ENCODE measurements around the gene SLC25A44.

SLC25A44 gene

GRCh38 chr1:156244712-156245111 lies 50.8 kb downstream of the SLC25A44 start:
- H3K36me3 ChIP-seq (ENCODE audit: insufficient read depth): no peaks in the 10 kb centered on the region; the same call in 1 of the 2 replicates
- H3K27ac ChIP-seq: no peak overlapping the region; the same call in 1 of the 2 replicates
- no peaks in the 10 kb centered on the region for H3K4me1 ChIP-seq (ENCODE audit: low read depth, poor library complexity, severe bottlenecking)
- H2AFZ ChIP-seq (ENCODE audit: low read depth): no peak overlapping the region
- TF ChIP-seq CTCF (conservative IDR thresholded peaks at IDR 0.05; ENCODE audit: low read depth, low read length): no peak
- no peak overlapping the region for H3K9ac ChIP-seq
- H3K4me3 ChIP-seq (IDR thresholded peaks at IDR 0.05; ENCODE audit: insufficient read depth, low read depth, low read length): no peak overlapping the region
- H3K4me2 ChIP-seq: no peak overlapping the region
- no peaks in the 10 kb centered on the region for H3K27me3 ChIP-seq (ENCODE audit: insufficient read depth, low read depth)
- no peaks in the 10 kb centered on the region for H4K20me1 ChIP-seq (ENCODE audit: insufficient read depth)
- H3K79me2 ChIP-seq (ENCODE audit: insufficient read depth, low read depth): no peaks in the 10 kb centered on the region

GRCh38 chr1:156245451-156246232 lies 51.7 kb downstream of the SLC25A44 start:
- H3K9ac ChIP-seq: no peak overlapping the region
- no peaks in the 10 kb centered on the region for H3K79me2 ChIP-seq (ENCODE audit: insufficient read depth, low read depth)
- no peaks in the 10 kb centered on the region; the same call in 1 of the 2 replicates for H3K36me3 ChIP-seq (ENCODE audit: insufficient read depth)
- no peaks in the 10 kb centered on the region for H3K4me1 ChIP-seq (ENCODE audit: low read depth, poor library complexity, severe bottlenecking)
- H3K4me2 ChIP-seq: no peak overlapping the region
- no peaks in the 10 kb centered on the region for H4K20me1 ChIP-seq (ENCODE audit: insufficient read depth)
- H2AFZ ChIP-seq (ENCODE audit: low read depth): no peak overlapping the region
- no peak overlapping the region for H3K4me3 ChIP-seq (IDR thresholded peaks at IDR 0.05; ENCODE audit: insufficient read depth, low read depth, low read length)
- no peak overlapping the region for H3K27ac ChIP-seq
- H3K27me3 ChIP-seq (ENCODE audit: insufficient read depth, low read depth): no peaks in the 10 kb centered on the region
- TF ChIP-seq CTCF (conservative IDR thresholded peaks at IDR 0.05; ENCODE audit: low read depth, low read length): no peak

GRCh38 chr1:156246241-156246780 lies 52.4 kb downstream of the SLC25A44 start:
- Histone ChIP-seq H3K4me1 (ENCODE audit: low read depth, poor library complexity, severe bottlenecking) (no peaks in the 10 kb centered on the region), H3K27me3 (ENCODE audit: insufficient read depth, low read depth) (no peaks in the 10 kb centered on the region), H3K79me2 (ENCODE audit: insufficient read depth, low read depth) (no peaks in the 10 kb centered on the region), H4K20me1 (ENCODE audit: insufficient read depth) (no peaks in the 10 kb centered on the region), H3K4me3 (IDR thresholded peaks at IDR 0.05; ENCODE audit: insufficient read depth, low read depth, low read length) (no peak overlapping the region), H3K36me3 (ENCODE audit: insufficient read depth) (peaks cover under 1% of the 10 kb centered on the region; the same call in 1 of the 2 replicates), H3K9ac (no peak overlapping the region), H2AFZ (ENCODE audit: low read depth) (no peak overlapping the region), H3K27ac (no peak overlapping the region), H3K4me2 (no peak overlapping the region)
- TF ChIP-seq CTCF (conservative IDR thresholded peaks at IDR 0.05; ENCODE audit: low read depth, low read length): no peak

GRCh38 chr1:156246781-156247459 lies 53.0 kb downstream of the SLC25A44 start:
- Histone ChIP-seq H3K36me3 (ENCODE audit: insufficient read depth) (peaks cover 6% of the 10 kb centered on the region; the same call in 1 of the 2 replicates), H3K4me1 (ENCODE audit: low read depth, poor library complexity, severe bottlenecking) (peaks cover 3% of the 10 kb centered on the region), H3K27me3 (ENCODE audit: insufficient read depth, low read depth) (no peaks in the 10 kb centered on the region), H3K4me2 (no peak overlapping the region), H3K9ac (no peak overlapping the region), H2AFZ (ENCODE audit: low read depth) (no peak overlapping the region), H3K27ac (no peak overlapping the region), H3K4me3 (IDR thresholded peaks at IDR 0.05; ENCODE audit: insufficient read depth, low read depth, low read length) (no peak overlapping the region), H4K20me1 (ENCODE audit: insufficient read depth) (no peaks in the 10 kb centered on the region), H3K79me2 (ENCODE audit: insufficient read depth, low read depth) (no peaks in the 10 kb centered on the region)
- no peak for TF ChIP-seq CTCF (conservative IDR thresholded peaks at IDR 0.05; ENCODE audit: low read depth, low read length)

All from KMS-11 (cell line).